ENCODE measurements around the gene BBX. TPM values are rescaled to one million over a fixed set of nuclear protein-coding genes. Genes with fewer than 3 reads are reported as not detected.
A peak's percentile ranks its signal among the peaks of the same experiment; 100 is the strongest.
"Not testable (repeated sequence)": the region's sequence is repeated elsewhere in the genome, so short reads cannot be mapped to it uniquely, and the experiment has no call there.

Gene BBX
- total RNA-seq, 1 donor from 2014 or later: 90.3 TPM

DNA sequence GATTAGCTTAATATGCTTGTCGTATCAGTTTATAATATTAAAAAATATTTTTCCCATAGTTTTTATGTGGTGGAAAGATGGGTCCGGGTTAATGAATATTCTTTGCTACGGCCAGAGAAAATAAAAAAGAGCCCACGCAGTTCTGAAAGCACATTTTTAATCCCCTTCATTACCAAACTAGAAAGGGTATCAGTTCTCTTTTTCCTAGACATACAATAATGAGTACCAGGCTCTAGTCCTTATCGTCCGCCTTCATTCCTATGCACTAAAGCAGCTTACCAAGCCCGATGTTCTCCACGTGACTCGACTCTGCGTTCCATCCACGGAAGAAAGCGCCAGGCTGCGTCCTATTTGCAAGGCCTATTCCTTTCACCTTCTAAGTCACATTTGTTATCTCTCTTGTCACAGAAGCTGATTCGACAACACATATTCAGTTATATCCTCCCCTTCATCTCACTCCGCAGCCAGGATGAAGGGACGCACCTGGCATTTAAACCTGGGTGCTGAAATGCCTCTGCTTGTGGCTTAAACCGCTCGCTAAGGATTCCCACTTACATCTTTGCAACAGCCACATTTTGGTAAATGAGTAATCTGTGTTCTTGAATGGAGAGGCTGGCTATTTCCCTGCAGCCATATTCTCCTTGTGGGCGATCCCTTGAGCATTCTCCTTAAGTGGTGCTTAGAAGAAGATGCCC lies 311.1 kb downstream of the BBX start:
- no peak overlapping the region for H3K4me3 Mint-ChIP-seq
- H3K9me3 Mint-ChIP-seq: no peaks in the 10 kb centered on the region
- H3K27me3 Mint-ChIP-seq (ENCODE audit: low read depth): no peaks in the 10 kb centered on the region
- H3K27ac Mint-ChIP-seq: no peak overlapping the region
- H3K36me3 Mint-ChIP-seq: no peaks in the 10 kb centered on the region
- no peaks in the 10 kb centered on the region for H3K4me1 Mint-ChIP-seq
- TF ChIP-seq CTCF (IDR thresholded peaks at IDR 0.05; ENCODE audit: unreplicated experiment): no peak
- no peak for DNase-seq (ENCODE audit: low spot score in 2 of 2, unreplicated experiment in 2 of 2)

DNA sequence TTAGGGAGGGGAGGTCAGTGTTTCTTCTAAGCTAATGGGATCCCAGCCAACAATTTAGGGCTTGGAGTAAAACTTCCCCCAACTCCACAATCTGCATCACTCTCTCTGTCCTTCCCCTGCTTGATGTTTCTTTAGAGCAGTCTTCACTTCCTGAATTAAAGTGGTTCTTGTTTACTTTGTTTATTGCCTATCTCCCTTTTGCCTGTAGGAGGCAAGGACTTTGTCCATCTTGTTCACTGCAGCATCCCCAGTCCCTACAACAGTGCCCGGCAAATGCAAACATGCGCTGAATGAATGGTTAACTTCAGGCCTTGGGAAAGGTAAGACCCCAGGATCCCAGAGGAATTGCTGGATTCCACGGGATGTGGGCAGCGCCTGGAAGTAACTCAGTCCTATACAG lies 312.2 kb downstream of the BBX start:
- not testable (repeated sequence) for H3K36me3 Mint-ChIP-seq; H3K27ac Mint-ChIP-seq; DNase-seq (ENCODE audit: low spot score in 2 of 2, unreplicated experiment in 2 of 2); H3K4me3 Mint-ChIP-seq; H3K27me3 Mint-ChIP-seq (ENCODE audit: low read depth); H3K4me1 Mint-ChIP-seq; H3K9me3 Mint-ChIP-seq

GRCh38 chr3:107837895-107838612 lies 315.3 kb downstream of the BBX start:
- no peak for DNase-seq (ENCODE audit: low spot score in 2 of 2, unreplicated experiment in 2 of 2)
- TF ChIP-seq CTCF (IDR thresholded peaks at IDR 0.05; ENCODE audit: unreplicated experiment): no peak
- Mint-ChIP-seq H3K4me3 (no peak overlapping the region), H3K9me3 (no peaks in the 10 kb centered on the region), H3K27ac (no peak overlapping the region), H3K36me3 (no peaks in the 10 kb centered on the region), H3K4me1 (peaks cover 8% of the 10 kb centered on the region), H3K27me3 (ENCODE audit: low read depth) (no peaks in the 10 kb centered on the region)

DNA sequence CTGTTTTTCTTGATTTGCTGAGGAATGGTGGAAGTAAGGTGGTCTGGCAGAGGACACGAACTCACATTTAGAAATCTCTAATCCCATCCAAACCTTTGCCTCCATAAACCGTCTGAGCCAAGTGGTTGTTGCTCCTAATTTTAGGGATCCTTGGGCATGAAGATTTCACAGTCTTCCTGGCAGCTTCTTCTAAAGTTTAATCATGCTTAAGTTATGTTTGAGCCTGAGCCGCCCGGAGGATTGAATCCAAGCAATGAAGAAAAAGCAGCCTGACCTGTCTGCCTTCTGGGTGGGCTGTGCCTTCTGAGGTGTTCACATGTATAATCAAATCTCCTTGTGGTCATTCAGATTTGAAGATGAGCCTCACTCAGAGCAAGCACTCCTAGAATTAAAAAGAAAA lies 319.1 kb downstream of the BBX start:
- Mint-ChIP-seq H3K27ac (peak overlapping the region; percentile 66), H3K4me1 (peaks cover 26% of the 10 kb centered on the region)
- TF ChIP-seq CTCF (IDR thresholded peaks at IDR 0.05; ENCODE audit: unreplicated experiment): no peak

DNA sequence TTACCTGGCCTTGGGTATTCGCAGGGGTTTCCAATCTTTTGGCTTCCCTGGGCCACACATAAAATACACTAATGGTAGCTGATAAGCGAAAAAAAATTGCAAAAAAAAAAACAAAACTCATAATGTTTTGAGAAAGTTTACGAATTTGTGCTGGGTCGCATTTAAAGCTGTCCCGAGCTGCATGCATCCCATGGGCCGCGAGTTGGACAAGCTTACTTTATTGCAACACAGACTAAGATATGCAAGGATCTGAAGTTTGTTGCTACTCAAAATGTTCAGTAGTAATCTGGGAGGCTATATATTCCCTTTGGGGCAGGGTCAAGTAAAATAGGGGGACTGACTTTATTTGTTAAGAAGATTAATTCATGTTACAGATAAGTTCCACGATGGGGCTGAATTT lies 320.2 kb downstream of the BBX start:
- H3K36me3 Mint-ChIP-seq: no peaks in the 10 kb centered on the region
- no peak for DNase-seq (ENCODE audit: low spot score in 2 of 2, unreplicated experiment in 2 of 2)
- no peak overlapping the region for H3K4me3 Mint-ChIP-seq
- no peaks in the 10 kb centered on the region for H3K27me3 Mint-ChIP-seq (ENCODE audit: low read depth)
- peaks cover 26% of the 10 kb centered on the region for H3K4me1 Mint-ChIP-seq
- no peak overlapping the region for H3K27ac Mint-ChIP-seq
- no peak for TF ChIP-seq CTCF (IDR thresholded peaks at IDR 0.05; ENCODE audit: unreplicated experiment)
- H3K9me3 Mint-ChIP-seq: no peaks in the 10 kb centered on the region

More for the DNA sequence above, 319.1 kb downstream of the BBX start:
- Mint-ChIP-seq H3K9me3 (no peaks in the 10 kb centered on the region), H3K4me3 (no peak overlapping the region), H3K27me3 (ENCODE audit: low read depth) (no peaks in the 10 kb centered on the region), H3K36me3 (no peaks in the 10 kb centered on the region)
- DNase-seq (ENCODE audit: low spot score in 2 of 2, unreplicated experiment in 2 of 2): no peak
